ENCODE measurements around the gene BEST2. TPM values are rescaled to one million over a fixed set of nuclear protein-coding genes. Genes with fewer than 3 reads are reported as not detected.

The BEST2 gene
- total RNA-seq, 1 donor from 2014 or later = not detected

DNA sequence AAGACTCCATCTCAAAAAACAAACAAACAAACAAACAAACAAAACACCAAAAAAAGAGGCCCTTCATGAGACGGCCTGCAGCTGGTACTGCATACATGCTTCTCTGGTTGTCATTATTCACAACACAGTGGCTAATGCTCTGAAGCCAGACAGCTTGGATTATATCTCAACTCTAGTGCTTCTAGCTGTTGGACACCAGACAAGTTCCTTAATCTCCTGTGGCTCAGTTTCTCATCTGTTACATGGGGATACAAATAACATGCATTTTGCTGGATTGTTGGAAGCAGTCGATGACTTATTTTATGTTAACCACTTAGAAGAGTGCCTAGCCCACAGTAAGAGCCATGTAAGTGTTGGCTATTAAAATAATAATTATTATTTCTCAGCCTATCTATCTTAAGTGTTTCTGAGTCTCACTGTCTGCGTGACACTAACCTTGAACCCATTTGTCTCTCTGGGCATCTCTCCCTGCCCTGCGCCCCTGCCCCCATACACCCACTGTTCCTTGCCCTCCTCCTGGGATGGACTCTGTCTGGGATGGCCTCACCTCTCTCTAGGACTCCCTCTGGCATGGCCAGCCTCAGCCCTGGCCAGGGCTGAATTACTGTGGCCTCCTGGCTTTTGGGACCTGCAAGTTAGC is 36.6 kb downstream of the BEST2 start:
- H3K4me3 ChIP-seq (ENCODE audit: low read depth, low read length) = peak overlapping the region; percentile 96
- no peak for TF ChIP-seq CTCF (conservative IDR thresholded peaks at IDR 0.05; ENCODE audit: low read depth, low read length)
- no peak for DNase-seq (ENCODE audit: low read depth)

DNA sequence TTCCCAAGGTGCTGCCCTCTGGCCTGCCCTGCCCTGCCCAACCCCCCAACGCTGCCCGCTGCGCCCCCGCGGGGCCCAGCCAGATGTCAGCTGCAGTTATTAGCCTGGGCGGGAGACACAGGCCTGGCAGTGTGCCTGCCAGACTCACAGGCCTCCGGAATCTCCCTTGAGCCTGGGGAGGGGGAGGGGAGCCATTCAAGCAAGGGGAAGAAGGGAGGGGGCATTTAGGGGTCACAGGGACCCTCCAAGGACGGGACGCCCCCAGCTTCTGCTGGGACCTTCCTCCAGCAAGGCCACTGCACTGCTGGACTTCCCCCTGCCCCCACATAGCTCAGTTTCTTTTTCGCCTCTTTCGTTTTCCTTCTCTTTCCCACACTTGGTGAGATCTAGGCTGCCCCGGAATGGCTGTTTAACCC is 37.1 kb downstream of the BEST2 start:
- DNase-seq (ENCODE audit: low read depth) = no peak
- H3K4me3 ChIP-seq (ENCODE audit: low read depth, low read length) = peak overlapping the region; percentile 96
- TF ChIP-seq CTCF (conservative IDR thresholded peaks at IDR 0.05; ENCODE audit: low read depth, low read length) = no peak

DNA sequence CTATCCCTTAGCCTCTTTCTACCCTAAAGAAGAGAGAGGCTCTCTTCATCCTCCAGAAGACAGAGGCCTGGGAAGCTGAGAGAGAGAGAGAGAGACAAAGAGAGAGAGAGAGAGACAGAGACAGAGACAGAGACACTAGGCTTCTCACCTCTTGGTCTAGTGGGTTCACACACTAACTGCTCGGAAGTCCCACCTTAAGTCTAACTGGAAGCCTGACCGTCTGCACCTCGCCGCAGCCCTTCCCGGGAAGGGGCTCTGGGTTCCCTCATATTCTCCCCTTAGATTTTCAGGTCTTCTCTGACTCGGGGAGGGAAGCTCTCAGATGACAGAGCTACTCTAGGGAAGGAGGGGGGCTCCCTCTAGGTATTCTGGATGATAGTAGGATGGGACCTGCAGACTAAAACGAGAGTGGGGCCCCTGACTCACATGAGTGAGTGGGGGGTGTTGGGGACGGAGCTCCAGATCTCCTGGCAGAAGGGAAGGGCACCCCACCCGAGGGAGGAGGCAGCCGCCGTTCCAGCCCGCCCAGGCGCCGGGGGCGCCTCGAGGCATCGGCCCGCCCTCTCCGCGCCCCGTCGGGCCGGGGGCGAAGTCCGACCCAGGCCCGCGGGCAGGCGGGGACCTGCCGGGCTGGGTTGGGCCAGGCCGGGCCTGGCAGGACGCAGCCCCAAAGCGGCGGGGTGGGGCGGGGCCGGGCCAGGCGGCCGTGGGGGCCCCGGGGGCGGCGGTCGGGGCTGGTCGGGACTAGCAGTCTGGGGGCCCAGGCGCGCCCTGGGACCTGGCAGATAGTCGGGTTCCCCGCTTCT is 37.7 kb downstream of the BEST2 start:
- no peak for DNase-seq (ENCODE audit: low read depth)
- TF ChIP-seq CTCF (conservative IDR thresholded peaks at IDR 0.05; ENCODE audit: low read depth, low read length) = no peak
- H3K4me3 ChIP-seq (ENCODE audit: low read depth, low read length) = peak overlapping the region; percentile 96

DNA sequence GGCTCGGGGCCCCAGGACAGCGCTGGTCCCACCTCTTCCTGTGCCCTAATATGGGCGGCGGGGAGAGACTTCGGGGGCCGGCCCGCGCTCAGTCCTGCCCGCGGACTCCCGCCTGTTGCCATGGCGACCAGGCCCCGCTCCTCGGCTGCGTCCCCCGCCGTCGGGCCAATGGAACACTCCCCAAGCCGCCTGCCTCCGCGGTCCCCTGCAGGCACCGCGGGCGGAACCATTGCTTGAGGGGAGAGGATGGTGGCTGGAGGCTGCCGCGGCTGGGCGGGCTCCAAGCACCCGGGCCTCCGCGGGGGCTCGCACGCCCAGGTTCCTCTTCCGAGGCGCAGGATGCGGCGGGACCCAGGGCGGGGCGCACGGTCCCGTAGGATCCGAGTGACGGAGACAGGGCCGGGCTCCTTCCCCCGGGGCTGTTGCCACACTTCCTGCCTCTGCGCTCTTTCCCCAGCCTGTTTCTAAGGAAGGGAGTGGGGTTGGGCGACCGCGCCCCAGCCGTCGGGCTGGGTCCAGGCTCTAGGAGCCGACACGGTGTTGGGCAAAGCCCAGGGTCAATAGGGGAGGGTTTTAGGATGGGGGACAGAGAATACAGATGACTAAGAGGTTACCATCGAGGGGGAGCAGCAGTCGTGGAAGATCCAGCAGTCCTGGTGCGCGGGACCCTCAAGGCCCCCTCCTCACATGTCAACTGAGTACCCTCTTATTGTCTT is 38.5 kb downstream of the BEST2 start:
- DNase-seq (ENCODE audit: low read depth) = no peak
- H3K4me3 ChIP-seq (ENCODE audit: low read depth, low read length) = peak overlapping the region; percentile 96
- TF ChIP-seq CTCF (conservative IDR thresholded peaks at IDR 0.05; ENCODE audit: low read depth, low read length) = no peak

DNA sequence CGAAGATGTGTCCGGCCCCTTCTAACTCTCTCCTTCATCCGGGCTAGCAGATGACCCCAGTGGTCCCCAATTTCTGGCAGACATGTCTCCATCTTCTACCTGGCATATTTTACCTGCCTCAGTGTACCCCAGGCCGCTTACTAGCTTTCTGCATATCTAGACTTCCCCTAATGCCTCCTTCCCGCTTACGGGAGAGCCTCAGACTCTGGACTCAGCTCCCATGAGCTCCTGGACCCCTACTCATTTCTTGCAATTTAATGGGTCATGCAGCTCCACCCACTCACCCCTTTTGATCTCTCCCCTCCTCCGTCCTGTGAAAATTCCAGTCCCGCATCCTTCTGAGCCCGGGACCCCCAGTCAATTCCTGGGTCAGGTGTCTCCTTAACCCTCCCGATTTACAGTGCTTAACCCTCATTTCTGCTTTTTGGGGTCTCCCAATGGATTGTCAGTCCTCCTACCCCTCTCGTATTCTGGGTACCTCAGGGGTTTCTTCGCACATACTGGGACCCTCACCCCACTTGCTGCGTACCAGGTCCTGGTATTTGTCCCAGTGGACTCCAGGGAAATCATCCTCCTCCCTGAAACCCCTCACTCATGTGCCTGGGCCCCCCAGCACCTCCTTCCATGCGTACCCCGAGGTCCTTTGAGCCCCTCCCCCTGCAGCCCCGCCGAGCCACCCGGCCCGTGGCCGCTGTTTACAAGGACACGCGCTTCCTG is 39.2 kb downstream of the BEST2 start:
- no peak for DNase-seq (ENCODE audit: low read depth)
- peak overlapping the region; percentile 96 for H3K4me3 ChIP-seq (ENCODE audit: low read depth, low read length)
- no peak for TF ChIP-seq CTCF (conservative IDR thresholded peaks at IDR 0.05; ENCODE audit: low read depth, low read length)

- no peak for DNase-seq (ENCODE audit: low read depth)
- TF ChIP-seq CTCF (conservative IDR thresholded peaks at IDR 0.05; ENCODE audit: low read depth, low read length) = no peak
- peak within 1 kb of the TSS; percentile 96 for H3K4me3 ChIP-seq (ENCODE audit: low read depth, low read length)
Measured at GRCh38 chr19:12791345-12792050, 39.9 kb downstream of the BEST2 start, which contains the start of gene JUNB. Gene JUNB, plus strand, starts transcription at chr19:12791486. Its CDS starts 286 bp downstream, at chr19:12791772.

Data from epithelial cell of proximal tubule (primary cell).